Stimulated activated naive CD8-positive, alpha-beta T cell treated with anti-CD3 and anti-CD28 coated beads, Interleukin-15, amount 100 ng/mL, for 72 hours (primary cell): ENCODE data around the gene BRD9.
A peak's percentile ranks its signal among the peaks of the same experiment; 100 is the strongest.
"Not testable (repeated sequence)": the region's sequence is repeated elsewhere in the genome, so short reads cannot be mapped to it uniquely, and the experiment has no call there.

Experiments used
- ATAC-seq: fragments of 150-1000 bp; cut with Tn5 transposase; 2 replicates; pipeline ENCODE4 v1.10.0; 2021; ENCODE audit warnings: mild to moderate bottlenecking, moderate library complexity
- DNase-seq, 2 donors: peaks; one replicate each; pipeline ENCODE4 v3.0.0; 2021 to 2022
- H3K27ac Mint-ChIP-seq, 2 donors: one replicate each; pipeline ENCODE4 v1.8.0; 2022; ENCODE audit warnings: mild to moderate bottlenecking in 2 of 2, mixed read lengths in 2 of 2, moderate library complexity in 2 of 2
- H3K27me3 Mint-ChIP-seq: one replicate; pipeline ENCODE4 v1.8.0; 2022; ENCODE audit warnings: mixed read lengths
- H3K4me1 Mint-ChIP-seq: one replicate; pipeline ENCODE4 v1.8.0; 2022; ENCODE audit warnings: mild to moderate bottlenecking, mixed read lengths
- H3K4me3 Mint-ChIP-seq, 2 donors: one replicate each; pipeline ENCODE4 v1.8.0; 2022; ENCODE audit warnings: mild to moderate bottlenecking in 2 of 2, mixed read lengths in 2 of 2, moderate library complexity in 1 of 2
- H3K9me3 Mint-ChIP-seq, 2 donors: one replicate each; pipeline ENCODE4 v1.8.0; 2022; ENCODE audit warnings: mixed read lengths in 2 of 2

Gene BRD9

DNA sequence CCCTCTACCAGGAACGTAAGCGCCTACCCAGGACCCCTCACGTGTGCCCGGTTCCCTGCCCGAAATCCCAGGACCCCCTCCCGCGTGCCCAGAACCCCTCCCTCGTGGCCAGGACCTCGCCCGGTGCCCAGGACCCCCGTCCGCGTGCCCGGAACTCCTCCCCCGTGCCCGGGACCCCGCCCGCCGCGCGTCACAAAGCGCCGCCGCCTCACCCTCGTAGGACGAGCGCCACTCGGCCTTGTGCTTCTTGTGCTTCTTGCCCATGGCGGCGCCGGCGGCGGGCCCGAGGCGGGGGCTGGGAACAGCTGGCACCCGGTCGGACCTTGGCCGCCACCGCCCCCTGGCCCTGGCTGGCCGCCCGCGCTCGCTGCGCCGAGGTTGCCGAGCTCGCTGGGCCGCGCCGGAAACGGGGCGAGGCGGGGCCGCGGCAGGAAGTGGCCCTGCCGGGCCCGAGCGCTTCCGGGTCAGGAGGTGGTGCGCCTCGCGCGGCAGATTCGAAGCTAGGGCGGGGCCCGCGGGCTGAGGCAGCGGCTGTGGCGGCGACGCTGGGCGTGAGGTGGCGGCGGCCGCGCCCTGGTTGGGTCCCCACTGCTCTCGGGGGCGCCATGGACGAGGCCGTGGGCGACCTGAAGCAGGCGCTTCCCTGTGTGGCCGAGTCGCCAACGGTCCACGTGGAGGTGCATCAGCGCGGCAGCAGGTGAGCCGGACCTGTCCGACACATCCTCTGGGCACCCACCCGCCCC is at the start of gene BRD9, which contains the start of gene TRIP13:
Gene BRD9, minus strand, starts transcription at position 408 of the 743 bp plus-strand sequence. Its CDS starts 144 bp downstream, at position 264.
Gene TRIP13, plus strand, starts transcription at position 491 of the 743 bp plus-strand sequence. Its CDS starts 115 bp downstream, at position 606.
- DNase-seq: peak; percentile 83 to 85
- peak within 1 kb of the TSS; percentile 92 to 93 for H3K27ac Mint-ChIP-seq

DNA sequence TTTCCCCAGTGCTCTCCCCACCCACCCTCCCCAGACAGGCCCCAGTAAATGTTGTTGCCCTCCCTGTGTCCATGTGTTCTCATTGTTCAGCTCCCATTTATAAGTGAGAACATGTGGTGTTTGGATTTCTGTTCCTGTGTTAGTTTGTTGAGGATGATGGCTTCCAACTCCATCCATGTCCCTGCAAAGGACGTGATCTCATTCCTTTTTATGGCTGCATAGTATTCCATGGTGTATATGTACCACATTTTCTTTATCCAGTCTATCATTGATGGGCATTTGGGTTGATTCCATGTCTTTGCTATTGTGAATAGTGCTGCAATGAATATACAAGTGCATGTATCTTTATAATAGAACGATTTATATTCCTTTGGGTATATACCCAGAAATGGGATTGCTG is 48.1 kb upstream of the BRD9 start:
- not testable (repeated sequence) for H3K9me3 Mint-ChIP-seq, ATAC-seq, H3K4me3 Mint-ChIP-seq, H3K27ac Mint-ChIP-seq, DNase-seq
- peaks cover 52% of the 10 kb centered on the region for H3K27me3 Mint-ChIP-seq
- H3K4me1 Mint-ChIP-seq: peaks cover 17% of the 10 kb centered on the region

More for the DNA sequence above, at the start of gene BRD9, which contains the start of gene TRIP13:
- ATAC-seq: peak; percentile 99
- Mint-ChIP-seq H3K4me3 (peak within 1 kb of the TSS; percentile 80 to 90), H3K27me3 (no peaks in the 10 kb centered on the region), H3K9me3 (no peaks in the 10 kb centered on the region), H3K4me1 (peaks cover 41% of the 10 kb centered on the region)

DNA sequence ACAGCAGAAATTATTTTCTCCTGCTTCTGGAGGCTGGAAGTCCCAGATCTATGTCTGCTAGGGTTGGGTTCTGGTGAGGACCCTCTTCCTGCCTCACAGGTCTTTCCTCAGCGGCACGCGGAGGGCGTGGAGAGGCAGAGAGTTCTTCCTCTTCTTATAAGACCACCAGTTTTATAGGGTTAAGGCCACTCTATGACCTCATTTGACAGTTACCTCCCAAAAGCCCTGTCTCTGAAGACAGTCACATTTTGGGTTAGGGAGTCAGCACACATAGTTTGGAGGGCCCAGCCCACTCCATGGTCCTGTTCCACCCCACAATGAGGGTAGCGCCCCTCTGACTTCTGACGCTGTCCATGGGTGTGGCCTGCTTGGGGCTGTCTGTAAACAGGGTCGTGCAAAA is 46.8 kb upstream of the BRD9 start:
- no peak overlapping the region for H3K4me3 Mint-ChIP-seq
- H3K4me1 Mint-ChIP-seq: peaks cover 21% of the 10 kb centered on the region
- peaks cover 0 to 4% of the 10 kb centered on the region in 2 donors for H3K9me3 Mint-ChIP-seq
- no peak overlapping the region for H3K27ac Mint-ChIP-seq
- H3K27me3 Mint-ChIP-seq: peaks cover 39% of the 10 kb centered on the region
- DNase-seq (no peak), ATAC-seq (no peak)

DNA sequence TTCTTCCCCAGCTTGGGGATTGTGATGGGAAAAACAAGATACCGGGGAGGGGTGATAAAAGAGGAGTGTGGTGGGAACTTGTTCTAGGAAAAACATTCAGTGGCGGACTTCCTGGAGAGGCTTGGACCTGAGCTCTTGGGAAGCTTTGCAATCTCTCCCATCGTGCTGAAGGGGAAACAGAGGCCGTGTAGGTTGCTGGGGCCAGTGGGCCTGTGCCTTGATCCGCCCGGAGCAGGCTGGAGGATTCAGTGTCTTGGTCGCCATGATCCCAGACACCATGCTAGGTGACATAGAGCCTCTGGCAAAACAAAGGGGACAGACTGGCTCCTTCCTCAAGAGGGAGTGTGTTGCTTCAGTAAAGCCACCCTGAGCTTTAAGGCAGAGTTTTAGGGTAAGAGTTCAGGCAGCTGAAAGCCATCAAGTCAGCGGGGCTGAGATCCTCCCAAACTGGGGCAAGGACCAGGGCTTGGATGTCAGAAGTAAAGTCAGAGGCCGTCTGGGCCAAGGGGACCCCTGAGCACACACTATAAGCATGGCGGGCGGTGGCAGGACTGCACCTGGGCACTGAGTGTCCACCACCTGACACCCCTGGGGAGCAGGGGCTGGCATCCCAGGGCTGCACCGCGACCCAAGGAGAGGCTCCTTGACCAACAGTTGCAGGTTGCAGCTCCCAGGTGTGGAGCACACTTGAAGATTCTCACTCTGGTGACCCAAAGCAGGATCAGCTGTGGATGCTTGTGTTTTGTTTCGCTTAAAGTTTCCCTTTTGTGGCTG is 44.7 kb upstream of the BRD9 start:
- H3K27ac Mint-ChIP-seq: peak overlapping the region in 1 of 2 donors; percentile 54
- peaks cover 34% of the 10 kb centered on the region for H3K4me1 Mint-ChIP-seq
- ATAC-seq (no peak), DNase-seq (peak in 1 of 2 donors; percentile 6)
- peaks cover 0 to 4% of the 10 kb centered on the region in 2 donors for H3K9me3 Mint-ChIP-seq
- no peak overlapping the region for H3K4me3 Mint-ChIP-seq
- peaks cover 19% of the 10 kb centered on the region for H3K27me3 Mint-ChIP-seq

DNA sequence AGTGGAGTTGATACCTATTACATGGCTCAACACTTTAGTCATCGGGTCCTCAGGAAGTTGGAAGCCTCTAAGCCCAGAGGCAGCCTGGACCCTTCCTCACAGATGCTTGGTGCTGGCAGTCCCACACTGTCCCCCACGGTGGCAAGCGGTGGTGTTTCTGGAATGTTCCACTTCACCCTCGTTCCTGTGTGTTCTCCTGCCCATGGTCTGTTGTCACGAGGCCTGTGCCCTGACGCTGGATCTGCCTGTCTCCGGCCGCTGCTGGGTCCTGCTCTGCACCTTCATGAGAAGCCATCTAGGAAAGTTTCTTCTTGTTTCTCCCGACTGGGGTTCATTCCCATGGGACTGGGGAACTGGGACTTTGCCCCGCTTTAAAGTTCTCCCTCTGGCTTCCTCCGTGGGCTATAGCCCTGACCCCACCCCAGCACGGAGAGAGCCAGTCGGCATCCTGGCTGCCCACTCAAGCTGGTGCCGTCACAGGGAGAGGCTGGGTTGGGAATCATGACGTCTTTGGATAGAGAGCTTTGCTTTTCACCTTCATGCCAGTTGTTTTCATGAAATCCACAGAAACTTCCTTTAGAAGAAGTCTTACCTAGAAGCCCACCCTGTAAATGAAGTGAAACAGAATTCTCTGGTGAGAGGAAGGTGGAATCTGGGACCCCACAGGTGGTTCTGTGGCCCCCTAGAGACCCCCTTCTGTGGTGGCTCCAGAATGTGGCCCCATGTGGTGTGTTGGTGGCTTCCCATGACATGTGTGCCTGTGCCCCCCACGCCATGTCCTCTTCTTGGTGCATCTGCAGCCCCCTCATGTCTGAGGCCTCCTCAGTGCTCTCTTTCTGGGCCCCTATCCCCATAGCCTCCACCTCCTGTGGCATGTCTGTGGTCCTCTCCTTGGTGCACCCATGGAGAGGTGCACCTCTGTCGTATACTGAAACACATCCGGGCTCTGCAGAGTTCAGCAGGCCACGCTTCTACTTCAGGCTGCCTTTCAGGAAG is 43.8 kb upstream of the BRD9 start:
- H3K4me3 Mint-ChIP-seq: no peak overlapping the region
- H3K9me3 Mint-ChIP-seq: peaks cover 0 to 4% of the 10 kb centered on the region in 2 donors
- peaks cover 37% of the 10 kb centered on the region for H3K4me1 Mint-ChIP-seq
- ATAC-seq: no peak
- DNase-seq: peak in 1 of 2 donors; percentile 4
- peaks cover 10% of the 10 kb centered on the region for H3K27me3 Mint-ChIP-seq
- H3K27ac Mint-ChIP-seq: peak overlapping the region in 1 of 2 donors; percentile 37

DNA sequence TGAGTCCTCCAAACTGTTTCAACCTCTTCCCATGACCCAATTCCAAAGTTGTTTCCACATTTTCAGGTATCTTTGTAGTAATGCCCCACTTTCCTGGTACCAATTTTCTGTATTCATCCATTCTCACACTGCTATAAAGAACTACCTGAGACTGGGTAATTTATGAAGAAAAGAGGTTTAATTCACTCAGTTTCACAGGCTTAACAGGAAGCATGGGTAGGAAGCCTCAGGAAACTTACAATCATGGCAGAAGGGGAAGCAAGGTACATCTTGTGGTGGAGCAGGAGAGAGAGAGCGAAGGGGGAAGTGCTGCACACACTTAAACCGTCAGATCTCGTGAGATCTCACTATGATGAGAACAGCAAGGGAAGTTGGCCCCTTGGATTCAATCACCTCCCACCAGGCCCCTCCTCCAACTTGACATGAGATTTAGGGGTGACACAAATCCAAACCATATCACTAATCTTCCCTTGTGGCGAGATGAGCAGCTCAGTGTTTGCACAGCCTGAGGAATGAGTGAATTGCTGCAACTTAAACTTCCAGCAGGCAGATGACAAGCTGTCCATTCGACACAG is 43.0 kb upstream of the BRD9 start:
- DNase-seq: peak in 1 of 2 donors; percentile 10
- ATAC-seq: peak; percentile 53
- H3K27ac Mint-ChIP-seq: no peak overlapping the region
- H3K4me1 Mint-ChIP-seq: peaks cover 33% of the 10 kb centered on the region
- peaks cover 0 to 4% of the 10 kb centered on the region in 2 donors for H3K9me3 Mint-ChIP-seq
- H3K4me3 Mint-ChIP-seq: no peak overlapping the region
- H3K27me3 Mint-ChIP-seq: peaks cover 6% of the 10 kb centered on the region

- not testable (repeated sequence) for H3K27ac Mint-ChIP-seq
- peak in 1 of 2 donors; percentile 0 for DNase-seq
- H3K4me1 Mint-ChIP-seq: peaks cover 33% of the 10 kb centered on the region
These were observed 41.9 kb upstream of the BRD9 start for GRCh38 chr5:934381-934967.

GRCh38 chr5:933951-934350 is 41.4 kb upstream of the BRD9 start:
- not testable (repeated sequence) for H3K4me3 Mint-ChIP-seq, ATAC-seq, H3K9me3 Mint-ChIP-seq, H3K27ac Mint-ChIP-seq
- DNase-seq: peak in 1 of 2 donors; percentile 3
- Mint-ChIP-seq H3K27me3 (peaks cover 16% of the 10 kb centered on the region), H3K4me1 (peaks cover 33% of the 10 kb centered on the region)

More at GRCh38 chr5:934381-934967, 41.9 kb upstream of the BRD9 start:
- not testable (repeated sequence) for ATAC-seq, H3K9me3 Mint-ChIP-seq, H3K4me3 Mint-ChIP-seq
- peaks cover 11% of the 10 kb centered on the region for H3K27me3 Mint-ChIP-seq

GRCh38 chr5:933251-933861 is 40.8 kb upstream of the BRD9 start:
- peak; percentile 24 for ATAC-seq
- H3K9me3 Mint-ChIP-seq: peaks cover 0 to 4% of the 10 kb centered on the region in 2 donors
- H3K4me3 Mint-ChIP-seq: no peak overlapping the region
- peaks cover 22% of the 10 kb centered on the region for H3K27me3 Mint-ChIP-seq
- peak in 1 of 2 donors; percentile 6 for DNase-seq
- peaks cover 33% of the 10 kb centered on the region for H3K4me1 Mint-ChIP-seq
- no peak overlapping the region for H3K27ac Mint-ChIP-seq

DNA sequence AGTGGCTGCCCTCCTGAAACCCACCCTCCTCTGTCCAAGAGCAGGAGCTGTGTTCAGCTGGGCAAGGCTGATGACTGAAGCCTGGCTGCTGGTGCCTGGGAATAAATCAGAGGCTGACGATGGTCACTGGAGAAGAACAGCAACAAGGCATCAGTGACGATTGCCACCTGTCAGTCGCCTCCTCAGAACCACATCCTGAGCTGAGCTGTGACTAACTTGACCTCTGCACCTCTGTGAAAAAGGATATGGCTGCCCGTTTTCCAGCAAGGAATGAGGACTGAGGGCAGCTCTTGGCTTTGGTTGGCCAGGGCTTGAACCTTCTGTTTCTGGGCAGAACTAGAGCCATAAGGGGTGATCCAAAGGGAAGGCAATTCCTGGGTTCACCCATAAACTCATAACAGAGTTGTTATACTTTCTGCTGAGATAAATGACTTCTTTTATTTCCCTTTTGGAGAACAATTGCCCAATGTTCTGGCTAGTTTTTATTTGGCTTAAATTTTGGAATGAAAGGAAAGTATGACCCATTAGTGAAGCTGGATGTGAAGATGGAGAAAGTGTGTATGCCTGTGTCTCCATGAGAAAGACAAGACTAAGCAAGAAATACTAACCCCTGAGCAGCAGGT is 40.1 kb upstream of the BRD9 start:
- no peak overlapping the region for H3K4me3 Mint-ChIP-seq
- ATAC-seq (peak; percentile 52), DNase-seq (peak in 1 of 2 donors; percentile 8)
- no peak overlapping the region for H3K27ac Mint-ChIP-seq
- H3K27me3 Mint-ChIP-seq: peaks cover 28% of the 10 kb centered on the region
- peaks cover 0 to 4% of the 10 kb centered on the region in 2 donors for H3K9me3 Mint-ChIP-seq
- peaks cover 33% of the 10 kb centered on the region for H3K4me1 Mint-ChIP-seq

GRCh38 chr5:932151-932627 is 39.6 kb upstream of the BRD9 start:
- ATAC-seq (no peak), DNase-seq (peak in 1 of 2 donors; percentile 9)
- peaks cover 38% of the 10 kb centered on the region for H3K4me1 Mint-ChIP-seq
- H3K27ac Mint-ChIP-seq: no peak overlapping the region
- no peak overlapping the region for H3K4me3 Mint-ChIP-seq
- peaks cover 0 to 4% of the 10 kb centered on the region in 2 donors for H3K9me3 Mint-ChIP-seq
- H3K27me3 Mint-ChIP-seq: peaks cover 34% of the 10 kb centered on the region

GRCh38 chr5:931570-932145 is 39.1 kb upstream of the BRD9 start:
- DNase-seq (peak in 1 of 2 donors; percentile 0), ATAC-seq (no peak)
- Mint-ChIP-seq H3K27me3 (peaks cover 39% of the 10 kb centered on the region), H3K27ac (no peak overlapping the region), H3K9me3 (peaks cover 0 to 4% of the 10 kb centered on the region in 2 donors), H3K4me3 (no peak overlapping the region), H3K4me1 (peaks cover 43% of the 10 kb centered on the region)

GRCh38 chr5:930866-931265 is 38.3 kb upstream of the BRD9 start:
- no peak for ATAC-seq
- no peak for DNase-seq
- Mint-ChIP-seq H3K27ac (no peak overlapping the region), H3K4me1 (peaks cover 45% of the 10 kb centered on the region), H3K4me3 (no peak overlapping the region), H3K27me3 (peaks cover 47% of the 10 kb centered on the region), H3K9me3 (peaks cover 0 to 4% of the 10 kb centered on the region in 2 donors)
